BJ (cell line): ENCODE measurements around the gene TJAP1. TPM values are rescaled to one million over a fixed set of nuclear protein-coding genes. Genes with fewer than 3 reads are reported as not detected.

Experiments
- CTCF ChIA-PET: fragments of 350-600 bp; formaldehyde crosslinking; extraction: SDS; loops from one replicate; lab custom pipeline; 2021; ENCODE audit warnings: antibody characterized with exemption, inconsistent platforms; lab: Yijun Ruan, JAX
- POLR2A ChIA-PET: fragments of 300-600 bp; sonication (Branson Sonifier 250); formaldehyde crosslinking; extraction: SDS; loops from one replicate; lab custom pipeline; 2021; ENCODE audit warnings: antibody characterized with exemption; lab: Charles Lee
- DNase-seq: peaks from one replicate; pipeline ENCODE4 v3.0.0-alpha.2; 2011; ENCODE audit warnings: low read depth
- H3K27me3 ChIP-seq: 2 replicates; pipeline ENCODE4 v1.6.0; 2011; ENCODE audit warnings: low read length; ENCODE audit not compliant: control insufficient read depth, insufficient read depth
- H3K36me3 ChIP-seq: 2 replicates; pipeline ENCODE4 v1.5.1; 2011; ENCODE audit warnings: low read length; ENCODE audit not compliant: control insufficient read depth, insufficient read depth
- H3K4me3 ChIP-seq: 2 replicates; pipeline ENCODE4 v1.5.1; 2011; ENCODE audit warnings: low read depth, mild to moderate bottlenecking, control low read depth, low read length
- polyA plus RNA-seq: library from polyadenylated mRNA; depleted of rRNA; stranded (reverse); fragments of >200 nt; gene quantifications from 2 replicates; pipeline ENCODE4 v1.2.3, GENCODE V29; 2011; rRNA removed
- small RNA-seq: library from RNA; depleted of rRNA; stranded (forward); fragments of <200 nt; gene quantifications from one replicate; pipeline ENCODE3, GENCODE V24; 2012; ENCODE audit warnings: low replicate concordance, low read depth; ENCODE audit not compliant: insufficient read length
- TF ChIP-seq, protein P1 (sequence below): IDR thresholded peaks from 2 replicates; pipeline ENCODE4 v1.5.1; 2011; ENCODE audit warnings: low read depth, mild to moderate bottlenecking, control low read depth, inconsistent platforms, low read length, moderate library complexity; ENCODE audit not compliant: insufficient read depth

Gene TJAP1
- polyA plus RNA-seq, 1 experiment: 29.0 TPM

DNA sequence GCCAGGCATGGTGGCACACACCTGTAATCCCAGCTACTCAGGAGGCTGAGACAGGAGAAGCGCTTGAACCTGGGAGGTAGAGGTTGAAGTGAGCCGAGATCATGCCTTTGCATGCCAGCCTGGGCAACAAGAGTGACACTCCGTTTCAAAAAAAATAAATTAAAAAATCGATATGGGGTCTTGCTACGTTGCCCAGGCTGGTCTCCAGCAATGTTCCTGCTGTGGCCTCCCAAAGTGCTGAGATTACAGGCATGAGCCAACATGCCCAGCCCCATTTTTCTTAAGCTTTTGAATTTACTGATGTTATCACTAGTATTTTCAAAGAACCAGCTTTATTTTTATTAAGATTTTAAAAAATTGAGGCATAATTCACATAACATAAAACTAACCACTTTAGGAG lies 63.1 kb downstream of the TJAP1 start:
- TF ChIP-seq, protein P1, sequence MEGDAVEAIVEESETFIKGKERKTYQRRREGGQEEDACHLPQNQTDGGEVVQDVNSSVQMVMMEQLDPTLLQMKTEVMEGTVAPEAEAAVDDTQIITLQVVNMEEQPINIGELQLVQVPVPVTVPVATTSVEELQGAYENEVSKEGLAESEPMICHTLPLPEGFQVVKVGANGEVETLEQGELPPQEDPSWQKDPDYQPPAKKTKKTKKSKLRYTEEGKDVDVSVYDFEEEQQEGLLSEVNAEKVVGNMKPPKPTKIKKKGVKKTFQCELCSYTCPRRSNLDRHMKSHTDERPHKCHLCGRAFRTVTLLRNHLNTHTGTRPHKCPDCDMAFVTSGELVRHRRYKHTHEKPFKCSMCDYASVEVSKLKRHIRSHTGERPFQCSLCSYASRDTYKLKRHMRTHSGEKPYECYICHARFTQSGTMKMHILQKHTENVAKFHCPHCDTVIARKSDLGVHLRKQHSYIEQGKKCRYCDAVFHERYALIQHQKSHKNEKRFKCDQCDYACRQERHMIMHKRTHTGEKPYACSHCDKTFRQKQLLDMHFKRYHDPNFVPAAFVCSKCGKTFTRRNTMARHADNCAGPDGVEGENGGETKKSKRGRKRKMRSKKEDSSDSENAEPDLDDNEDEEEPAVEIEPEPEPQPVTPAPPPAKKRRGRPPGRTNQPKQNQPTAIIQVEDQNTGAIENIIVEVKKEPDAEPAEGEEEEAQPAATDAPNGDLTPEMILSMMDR: no peak
- CTCF ChIA-PET: no interaction called here
- no peak for DNase-seq
- no peaks in the 10 kb centered on the region for H3K27me3 ChIP-seq
- no peak overlapping the region for H3K4me3 ChIP-seq
- POLR2A ChIA-PET: no interaction called here
- H3K36me3 ChIP-seq: peaks cover 2% of the 10 kb centered on the region

DNA sequence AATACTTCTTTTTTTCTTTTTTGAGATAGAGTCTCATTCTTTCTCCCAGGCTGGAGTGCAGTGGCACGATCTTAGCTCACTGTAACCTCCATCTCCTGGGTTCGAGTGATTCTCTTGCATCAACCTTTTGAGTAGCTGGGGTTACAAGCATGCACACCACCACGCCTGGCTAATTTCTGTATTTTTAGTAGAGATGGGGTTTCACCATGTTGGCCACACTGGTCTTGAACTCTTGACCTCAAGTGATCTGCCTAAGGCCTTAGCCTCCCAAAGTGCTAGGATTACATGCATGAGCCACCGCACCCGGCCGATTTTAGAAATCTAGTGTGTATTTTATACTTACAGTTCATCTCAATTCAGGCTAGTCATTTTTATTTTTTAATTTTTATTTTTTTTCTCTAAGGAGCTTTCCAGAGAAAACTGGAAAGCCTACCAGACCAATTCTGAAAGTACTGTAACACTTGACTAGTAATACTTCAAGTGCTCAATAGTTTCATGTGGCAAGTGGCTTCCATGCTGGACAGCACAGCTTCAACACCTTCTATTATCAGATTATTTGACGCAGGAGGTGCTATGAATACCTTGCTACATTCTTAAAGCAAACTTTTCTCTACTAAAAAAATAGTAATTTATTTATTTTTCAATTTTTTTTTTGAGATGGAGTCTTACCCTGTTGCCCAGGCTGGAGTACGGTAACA lies 64.6 kb downstream of the TJAP1 start:
- TF ChIP-seq, protein P1: no peak
- no peak for DNase-seq
- CTCF ChIA-PET: no interaction called here
- Histone ChIP-seq H3K36me3 (peaks cover 3% of the 10 kb centered on the region), H3K4me3 (no peak overlapping the region), H3K27me3 (no peaks in the 10 kb centered on the region)
- POLR2A ChIA-PET: no interaction called here

DNA sequence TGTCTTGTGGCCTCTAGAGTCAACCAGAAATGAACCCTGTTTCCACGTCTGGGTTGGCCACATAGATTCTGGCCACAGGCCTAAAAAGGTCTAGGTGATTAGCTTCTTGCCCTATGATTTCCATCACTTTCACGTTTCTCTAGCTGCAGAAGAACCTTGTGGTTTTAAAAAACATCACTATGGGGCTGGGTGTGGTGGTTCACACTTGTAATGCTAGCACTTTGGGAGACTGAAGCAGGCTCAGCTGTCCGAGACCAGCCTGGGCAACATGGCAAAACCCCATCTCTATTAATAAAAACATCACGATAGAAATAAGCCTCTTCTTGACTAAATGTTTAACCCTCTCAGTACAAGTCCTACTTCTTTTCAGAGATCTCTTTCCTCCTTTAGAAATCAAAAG lies 67.1 kb downstream of the TJAP1 start:
- TF ChIP-seq, protein P1: no peak
- Histone ChIP-seq H3K4me3 (no peak overlapping the region), H3K27me3 (no peaks in the 10 kb centered on the region), H3K36me3 (peaks cover 5% of the 10 kb centered on the region)
- ChIA-PET POLR2A (interaction anchor here (0.6 kb wide), 1 partner anchor 1380 kb away, joined by 3 read pairs; no protein-coding TSS in a partner anchor), CTCF (no interaction called here)
- no peak for DNase-seq

GRCh38 chr6:43547222-43547621 lies 69.9 kb downstream of the TJAP1 start:
- Histone ChIP-seq H3K36me3 (peaks cover 11% of the 10 kb centered on the region), H3K27me3 (no peaks in the 10 kb centered on the region)
- TF ChIP-seq, protein P1: no peak

More at GRCh38 chr6:43547222-43547621, 69.9 kb downstream of the TJAP1 start:
- ChIA-PET CTCF (interaction anchor here (0.9 kb wide), 1 partner anchor 15 kb away, joined by 3 read pairs; no protein-coding TSS in a partner anchor), POLR2A (no interaction called here)
- H3K4me3 ChIP-seq: no peak overlapping the region
- no peak for DNase-seq

Small RNA genes within 50 kb of the gene (small RNA-seq; reads per million reads assigned to genes)
- gene MIR6780B: not detected
- gene RF00426: not detected
- gene RNU6-1113P: not detected

Other genes with a start within 250 kb of the TJAP1 start
- gene DNPH1, start 248.1 kb upstream of the TJAP1 start, polyA plus RNA-seq: 48.6 and 63.9 TPM in 2 replicates
- 0.01 TPM in 1 of 2 replicates, not detected in the other for gene TTBK1, start 234.1 kb upstream of the TJAP1 start, polyA plus RNA-seq
- not detected in 2 replicates for gene SLC22A7, start 179.3 kb upstream of the TJAP1 start, polyA plus RNA-seq
- gene CRIP3, start 168.7 kb upstream of the TJAP1 start, polyA plus RNA-seq: not detected in 2 replicates
- gene ZNF318, start 107.9 kb upstream of the TJAP1 start, polyA plus RNA-seq: 10.3 and 11.5 TPM in 2 replicates
- gene ABCC10, start 50.0 kb upstream of the TJAP1 start, polyA plus RNA-seq: 10.6 and 27.8 TPM in 2 replicates
- 2.1 and 4.8 TPM in 2 replicates for gene DLK2, start 22.0 kb upstream of the TJAP1 start, polyA plus RNA-seq
- 0.15 and 0.33 TPM in 2 replicates for gene LRRC73, start 32.8 kb downstream of the TJAP1 start, polyA plus RNA-seq
- 291 and 355 TPM in 2 replicates for gene YIPF3, start 39.4 kb downstream of the TJAP1 start, polyA plus RNA-seq
- 37.5 and 41.5 TPM in 2 replicates for gene POLR1C, start 39.5 kb downstream of the TJAP1 start, polyA plus RNA-seq
- 28.0 and 37.7 TPM in 2 replicates for gene XPO5, start 98.5 kb downstream of the TJAP1 start, polyA plus RNA-seq
- gene POLH, start 98.6 kb downstream of the TJAP1 start, polyA plus RNA-seq: 19.6 and 26.8 TPM in 2 replicates
- gene GTPBP2, start 151.7 kb downstream of the TJAP1 start, polyA plus RNA-seq: 107 and 148 TPM in 2 replicates
- 37.7 and 39.3 TPM in 2 replicates for gene MAD2L1BP, start 158.3 kb downstream of the TJAP1 start, polyA plus RNA-seq
- 0.65 and 0.77 TPM in 2 replicates for gene RSPH9, start 167.5 kb downstream of the TJAP1 start, polyA plus RNA-seq
- gene MRPS18A, start 210.2 kb downstream of the TJAP1 start, polyA plus RNA-seq: 57.4 and 75.0 TPM in 2 replicates